COR-L47 (cell line): ENCODE data around the gene MPV17.
"Not testable (repeated sequence)": the region's sequence is repeated elsewhere in the genome, so short reads cannot be mapped to it uniquely, and the experiment has no call there.

Experiments
- DNase-seq: peaks from one replicate; lab custom pipeline; 2025; lab: John Stamatoyannopoulos, UW

Gene MPV17

DNA sequence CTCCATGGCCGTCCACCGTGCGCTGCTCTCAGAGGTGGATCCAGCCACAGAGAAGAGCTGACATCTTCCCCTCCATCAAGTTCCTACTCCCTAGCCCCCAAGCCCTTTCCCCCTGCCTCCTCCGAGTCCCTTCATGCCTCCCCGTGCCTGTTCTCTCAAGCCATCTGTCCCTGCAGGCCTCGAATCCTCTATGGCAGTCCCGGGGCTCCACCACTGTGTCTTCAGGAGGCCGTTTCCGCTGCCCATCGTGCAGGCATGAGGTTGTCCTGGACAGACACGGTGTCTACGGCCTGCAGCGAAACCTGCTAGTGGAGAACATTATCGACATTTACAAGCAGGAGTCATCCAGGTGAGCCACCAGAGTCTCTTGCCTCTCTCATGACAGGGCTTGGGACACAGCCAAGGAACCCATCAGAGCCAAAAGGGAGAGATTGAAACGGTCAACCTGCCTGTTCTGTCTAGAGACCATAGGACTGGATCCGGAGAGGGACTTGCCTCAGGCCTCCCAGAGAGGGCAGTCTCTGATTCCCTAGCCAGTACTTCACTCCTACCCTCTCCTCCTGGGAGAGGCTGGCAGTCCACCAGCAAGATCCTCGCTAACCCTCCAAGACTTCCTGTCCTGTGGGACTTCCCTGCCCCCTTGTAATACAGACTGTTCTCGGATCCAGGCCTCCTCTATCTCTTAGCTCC is 24.4 kb downstream of the MPV17 start:
- DNase-seq: no peak

DNA sequence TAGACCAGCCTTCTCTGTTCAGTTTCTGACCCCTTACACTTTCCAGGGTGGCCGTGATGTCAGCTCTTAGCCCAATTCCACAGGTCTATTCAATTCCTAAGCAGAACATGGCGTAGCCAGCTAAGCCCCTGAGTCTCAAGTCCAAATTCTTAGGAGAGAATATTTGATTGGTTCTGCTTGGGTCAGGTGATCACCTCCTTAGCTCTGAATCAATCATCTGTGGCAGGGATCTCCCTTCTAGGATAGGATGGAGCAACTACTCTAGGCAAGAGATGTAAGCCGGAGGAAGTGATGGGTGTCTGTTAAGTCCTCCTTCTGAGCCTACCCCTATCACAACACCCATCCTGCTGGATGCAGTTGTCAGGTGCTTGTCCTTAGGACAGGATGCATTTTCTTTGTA is 25.7 kb downstream of the MPV17 start:
- DNase-seq: no peak

DNA sequence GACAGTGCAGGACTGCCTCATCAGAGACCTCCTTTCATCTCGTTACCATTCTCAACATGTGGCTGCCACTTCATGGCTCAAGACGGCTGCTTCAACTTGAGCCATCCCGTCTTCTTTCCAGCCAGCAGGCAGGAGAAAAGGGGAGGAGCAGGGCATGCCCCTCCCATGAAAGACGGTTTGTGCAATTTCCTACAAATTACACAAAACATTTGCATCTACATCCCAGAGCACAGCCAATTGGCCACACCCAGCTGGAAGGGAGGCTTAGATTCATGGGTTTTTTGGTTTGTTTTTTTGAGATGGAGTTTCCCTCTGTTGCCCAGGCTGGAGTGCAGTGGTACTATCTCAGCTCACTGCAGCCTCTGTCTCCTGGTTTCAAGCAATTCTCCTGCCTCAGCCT is 26.4 kb downstream of the MPV17 start:
- no peak for DNase-seq

DNA sequence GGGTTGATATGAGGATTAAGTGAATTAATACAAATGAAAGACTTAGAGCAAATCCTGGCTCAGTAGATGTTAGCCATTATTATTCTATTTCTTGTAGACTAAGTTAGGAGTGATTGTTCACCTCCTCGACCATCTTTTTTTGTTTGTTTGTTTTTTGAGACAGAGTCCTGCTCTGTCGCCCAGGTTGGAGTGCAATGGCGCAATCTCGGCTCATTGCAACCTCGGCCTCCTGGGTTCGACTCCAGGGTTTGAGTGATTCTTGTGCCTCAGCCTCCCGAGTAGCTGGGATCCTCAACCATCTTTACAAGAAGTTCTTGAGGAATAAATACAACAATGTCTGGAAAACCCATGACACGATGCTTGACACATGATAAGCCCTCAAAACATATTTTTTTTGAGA is 28.0 kb downstream of the MPV17 start:
- no peak for DNase-seq

DNA sequence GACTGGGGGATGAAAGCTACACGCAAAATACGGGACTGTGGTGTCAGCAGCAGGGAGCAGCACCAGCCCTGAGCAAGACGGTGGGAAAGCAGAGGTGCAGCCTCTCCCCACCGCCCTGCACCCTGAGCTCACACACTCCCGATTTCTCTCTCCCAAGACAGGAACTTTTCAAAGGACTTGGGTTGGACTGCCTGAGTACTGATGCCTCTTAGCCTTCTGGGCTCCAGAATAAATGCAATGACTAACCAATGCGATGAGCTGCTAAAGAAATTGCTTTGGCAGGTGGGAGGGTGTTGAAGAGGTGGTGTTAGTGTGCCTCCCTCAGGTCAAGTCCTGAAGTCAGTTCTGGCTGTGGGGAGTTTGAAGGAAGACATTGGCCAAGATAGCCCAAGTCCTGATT is 31.0 kb downstream of the MPV17 start:
- no peak for DNase-seq

DNA sequence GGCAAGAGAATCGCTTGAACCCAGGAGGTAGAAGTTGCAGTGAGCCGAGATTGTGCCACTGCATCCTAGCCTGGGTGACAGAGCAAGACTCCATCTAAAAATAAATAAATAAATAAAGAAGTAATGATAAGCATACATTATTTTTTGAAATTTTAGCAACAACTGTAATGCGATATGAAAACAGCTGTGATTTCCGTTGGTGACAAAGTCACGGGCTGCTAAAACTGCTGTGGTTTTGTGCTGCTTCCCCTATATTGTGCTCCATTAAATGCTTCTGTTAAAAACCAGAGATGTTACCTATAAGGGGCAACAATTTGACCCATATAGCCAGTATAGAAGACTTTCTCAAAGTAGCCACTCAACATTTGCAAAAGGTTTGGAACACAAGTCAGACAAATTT is 32.3 kb downstream of the MPV17 start:
- DNase-seq: no peak

DNA sequence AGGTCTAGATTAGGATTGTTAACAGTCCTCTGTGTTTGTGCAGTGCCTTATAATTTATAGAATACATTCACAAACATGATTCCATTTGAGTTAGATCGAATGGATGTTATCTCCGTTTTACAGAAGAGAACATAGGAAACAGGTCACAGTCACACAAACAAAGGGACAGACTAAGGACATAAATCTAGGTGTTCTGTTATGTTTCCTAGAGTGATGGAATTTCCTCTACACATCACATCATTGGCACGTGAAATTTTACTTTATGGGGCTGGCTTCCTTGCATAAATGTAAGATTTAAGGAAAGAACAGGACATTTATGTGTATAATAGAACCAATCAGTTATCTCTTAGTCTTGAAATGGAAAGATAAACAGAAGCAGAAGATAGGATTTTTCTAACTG is 34.3 kb downstream of the MPV17 start:
- no peak for DNase-seq

DNA sequence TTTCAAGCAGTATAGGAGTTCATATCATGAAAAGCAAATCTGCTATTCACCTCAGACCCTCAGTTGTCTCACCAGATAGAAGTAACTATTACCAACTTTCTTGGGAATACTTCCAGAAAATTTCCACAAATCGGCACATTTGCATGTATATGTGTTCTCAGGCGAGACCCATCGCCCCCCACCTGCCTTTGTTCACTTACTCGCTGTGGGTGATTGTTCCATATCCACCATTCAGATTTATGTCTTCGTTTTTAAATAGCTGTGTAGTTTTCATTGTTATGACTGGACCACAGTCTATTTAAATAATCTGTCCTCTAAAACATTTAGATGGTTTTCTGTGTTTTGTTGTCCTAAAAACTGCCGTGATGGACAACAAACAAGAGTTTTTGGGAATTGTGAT is 37.4 kb downstream of the MPV17 start:
- no peak for DNase-seq

DNA sequence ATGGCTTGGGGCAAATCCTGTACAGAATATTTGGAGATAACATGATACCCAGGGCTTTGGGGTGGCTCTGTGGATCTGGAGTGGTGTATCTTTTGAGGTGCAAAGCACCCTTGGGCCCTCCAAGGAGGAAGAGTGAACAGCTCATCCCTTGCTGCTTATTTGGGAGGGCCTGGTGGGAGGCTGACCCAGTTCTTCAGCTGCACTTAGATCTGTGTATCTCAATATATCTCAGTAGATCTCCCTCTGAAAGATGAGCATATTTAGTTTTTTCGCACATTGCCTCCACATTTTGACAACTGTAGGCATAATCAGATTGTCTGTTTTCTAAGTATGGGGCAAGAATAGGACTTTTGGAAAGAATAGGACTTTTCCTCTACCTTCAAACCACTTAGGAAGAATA is 37.9 kb downstream of the MPV17 start:
- no peak for DNase-seq

DNA sequence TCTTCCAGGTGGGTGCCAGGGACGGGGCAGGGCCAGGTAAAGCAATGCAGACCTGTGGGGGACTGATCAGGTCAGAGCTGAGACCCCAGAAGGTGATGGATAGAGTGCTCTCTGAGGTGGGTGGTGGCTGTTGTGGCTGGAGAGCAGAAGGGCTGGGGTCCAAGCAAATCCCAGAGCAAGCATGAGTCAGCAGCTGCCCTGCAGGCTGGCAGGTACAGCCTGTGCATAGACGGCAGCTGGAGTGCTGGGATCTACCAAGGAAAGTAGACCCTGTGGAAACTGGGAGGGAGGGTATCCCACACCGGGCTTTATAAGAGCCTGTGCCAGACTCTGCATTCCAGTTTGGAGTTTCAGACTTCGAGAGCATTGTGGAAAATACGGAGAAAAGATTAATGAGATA is 40.0 kb downstream of the MPV17 start:
- no peak for DNase-seq

DNA sequence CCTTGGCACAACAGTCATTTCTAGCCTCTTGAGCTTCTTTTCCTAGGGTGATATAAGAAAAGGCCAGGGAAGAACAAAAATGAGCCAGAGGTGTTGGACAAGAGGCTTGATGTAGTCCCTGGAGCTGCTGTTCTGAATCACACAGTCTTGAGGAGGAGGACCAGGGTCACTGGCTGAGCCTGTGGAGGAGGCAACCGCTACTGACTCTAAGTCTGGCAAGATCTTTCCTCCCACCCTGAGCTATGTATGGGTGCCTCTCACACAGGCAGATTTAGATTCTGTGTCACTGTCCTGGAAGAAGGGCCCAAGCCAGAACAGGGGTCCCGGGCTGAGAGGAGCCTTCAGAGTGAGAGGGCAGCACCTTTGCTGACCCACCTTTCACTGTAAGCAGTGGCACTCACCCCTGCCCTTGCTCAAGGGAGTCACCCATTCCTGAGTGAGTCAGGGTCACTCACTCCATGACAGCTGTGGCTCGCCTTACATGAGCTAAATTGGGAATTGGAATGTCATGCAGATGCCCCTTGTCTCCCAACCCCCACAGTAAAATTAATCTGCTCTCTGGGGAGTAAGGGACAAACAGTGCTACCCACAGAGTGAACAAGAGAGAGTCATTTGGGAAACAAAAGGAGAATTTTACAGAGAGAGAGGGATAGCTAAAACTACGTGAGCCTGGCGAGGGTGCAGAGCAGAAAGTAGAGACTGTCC is 40.9 kb downstream of the MPV17 start, which contains the start of gene TRIM54:
TRIM54 (plus strand) TSS at position 575 of the 705 bp plus-strand sequence. CDS start 303 bp downstream, outside the sequence.
- no peak for DNase-seq

DNA sequence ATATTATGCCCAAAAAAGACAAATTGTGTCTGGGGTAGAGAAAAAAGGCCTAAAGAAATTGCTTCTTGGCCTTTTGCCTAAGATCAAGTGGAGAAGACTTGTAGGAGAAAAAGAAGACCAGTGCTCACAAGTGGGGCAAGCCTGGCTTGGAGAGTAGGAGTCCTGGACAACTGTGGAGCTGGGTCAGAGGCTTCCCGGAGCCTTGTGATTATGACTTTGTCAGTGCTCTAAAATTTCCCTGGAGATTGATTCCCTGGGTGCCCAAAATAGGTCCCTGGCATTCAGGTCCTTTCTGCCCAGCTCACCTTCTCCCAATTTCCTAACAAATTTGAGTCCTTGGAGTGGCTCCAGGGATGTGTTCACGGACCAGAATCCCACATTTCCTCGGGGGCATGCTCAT is 41.5 kb downstream of the MPV17 start:
- DNase-seq: no peak

DNA sequence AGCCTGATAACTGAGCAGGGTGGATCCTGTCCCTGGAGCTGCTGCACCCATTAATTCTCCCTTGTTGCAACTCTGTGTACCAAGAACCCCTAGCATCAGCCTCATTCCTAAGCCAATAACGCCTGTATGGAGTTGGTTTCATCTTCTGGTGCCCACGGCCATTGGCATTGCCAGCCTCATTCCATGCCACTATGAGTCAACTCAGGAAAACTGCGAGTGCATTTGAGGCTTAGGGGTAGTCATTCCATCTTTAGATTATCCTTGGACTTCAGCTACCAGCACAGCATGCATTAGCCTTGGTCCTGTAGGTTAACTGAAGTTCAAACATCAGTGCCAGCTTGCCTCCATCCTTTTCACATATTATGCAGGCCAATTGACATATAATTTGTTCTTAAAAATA is 42.1 kb downstream of the MPV17 start:
- no peak for DNase-seq

DNA sequence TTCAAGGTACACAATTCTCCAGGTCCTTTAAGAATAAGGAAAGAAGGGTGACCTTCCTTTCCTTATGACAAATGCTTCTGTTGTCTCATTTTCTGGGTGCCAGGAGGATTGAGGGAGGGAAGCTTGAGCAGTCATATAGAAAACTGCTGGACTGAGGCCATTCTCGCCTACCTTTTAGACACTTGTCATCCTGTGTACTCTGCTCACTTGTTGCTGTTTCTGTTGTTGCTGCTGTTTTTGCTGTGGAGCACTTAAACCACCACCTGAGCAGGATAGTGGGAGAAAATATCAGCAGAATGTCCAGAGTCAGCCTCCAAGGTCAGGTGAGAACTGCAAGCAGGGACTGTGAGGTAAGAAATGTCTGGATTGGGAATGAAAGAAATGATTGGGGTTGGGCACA is 44.9 kb downstream of the MPV17 start:
- no peak for DNase-seq

DNA sequence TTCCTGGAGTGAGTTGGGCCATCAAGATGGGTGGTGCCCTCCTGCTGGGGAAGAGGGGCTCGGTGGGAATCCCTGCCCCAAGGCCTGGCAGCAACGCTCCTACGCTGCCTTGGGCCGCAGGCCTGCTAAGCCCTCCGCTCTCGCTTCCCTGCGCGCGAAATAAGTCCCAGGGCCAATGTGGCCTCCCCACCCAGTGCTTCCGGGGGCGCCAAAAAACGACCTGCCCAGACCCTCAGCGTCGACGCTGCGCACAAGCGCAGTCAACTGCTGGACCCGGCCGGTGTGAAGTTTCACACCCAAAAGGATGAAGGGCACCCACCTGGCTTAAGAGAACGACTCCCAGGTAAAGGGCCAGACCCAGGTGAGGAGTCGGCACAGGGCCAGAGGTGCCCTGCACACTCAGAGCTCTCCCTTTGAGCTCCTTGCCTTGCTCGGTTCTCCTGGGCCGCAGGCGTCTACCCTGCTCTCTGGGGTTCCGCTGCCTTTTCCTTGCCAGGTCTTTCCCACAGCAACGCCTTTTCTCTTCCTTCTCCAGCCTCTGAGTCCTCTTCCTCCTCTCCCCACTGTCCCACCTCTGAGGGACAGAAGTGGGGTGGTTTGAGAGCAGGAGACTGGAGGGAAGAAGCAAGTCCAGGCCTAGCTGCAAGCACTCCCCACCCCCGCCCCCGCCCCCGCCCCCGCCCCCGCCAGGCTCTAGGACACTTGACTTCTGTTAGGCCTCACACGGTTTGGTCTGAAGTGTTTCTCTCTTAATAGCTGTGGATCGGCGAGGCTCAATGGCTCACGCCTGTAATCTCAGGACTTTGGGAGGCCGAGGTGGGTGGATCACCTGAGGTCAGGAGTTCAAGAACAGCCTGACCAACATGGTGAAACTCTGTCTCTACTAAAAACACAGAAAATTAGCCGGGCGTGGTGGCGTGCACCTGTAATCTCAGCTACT is 47.4 kb downstream of the MPV17 start, which contains the start of gene DNAJC5G:
DNAJC5G (plus strand) TSS at position 223 of the 940 bp plus-strand sequence. CDS start 1,296 bp downstream, outside the sequence.
- no peak for DNase-seq

DNA sequence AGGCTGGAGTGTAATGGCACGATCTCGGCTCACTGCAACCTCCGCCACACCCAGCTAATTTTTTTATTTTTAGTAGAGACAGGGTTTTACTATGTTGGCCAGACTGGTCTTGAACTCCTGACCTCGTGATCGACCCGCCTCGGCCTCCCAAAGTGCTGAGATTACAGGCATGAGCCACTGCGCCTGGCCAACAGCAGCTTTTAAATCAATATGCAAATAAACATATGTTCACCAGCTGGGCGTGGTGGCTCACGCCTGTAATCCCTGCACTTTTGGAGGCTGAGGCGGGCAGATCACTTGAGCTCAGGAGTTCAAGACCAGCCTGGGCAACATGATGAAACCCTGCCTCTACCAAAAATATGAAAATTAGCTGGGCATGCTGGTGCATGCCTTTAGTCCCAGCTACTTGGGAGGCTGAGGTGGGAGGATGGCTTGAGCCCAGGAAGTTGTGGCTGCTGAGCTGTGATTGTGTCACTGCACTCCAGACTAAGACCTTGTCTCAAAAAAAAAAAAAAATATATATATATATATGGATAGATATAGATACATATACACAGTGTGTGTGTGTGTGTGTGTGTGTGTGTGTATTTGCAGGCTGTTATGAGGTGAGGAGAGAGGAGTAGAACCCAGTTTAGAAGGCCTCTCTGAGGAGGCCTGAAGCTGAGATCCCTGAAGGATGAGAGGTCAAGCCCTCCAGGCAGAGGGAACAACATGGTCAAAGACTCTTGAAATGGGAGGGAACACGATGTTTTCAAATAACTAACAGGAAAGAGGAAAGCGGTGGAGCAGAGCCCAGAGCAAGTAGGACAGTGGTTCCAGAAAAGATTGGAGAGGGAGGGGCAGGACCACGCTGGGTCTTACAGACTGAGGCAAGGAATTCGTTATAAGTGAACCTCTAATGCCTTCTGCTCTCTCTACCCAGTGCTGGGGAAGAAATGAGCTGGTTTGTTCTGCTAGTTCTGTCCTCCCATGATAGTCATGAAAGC is 50.1 kb downstream of the MPV17 start:
- not testable (repeated sequence) for DNase-seq

DNA sequence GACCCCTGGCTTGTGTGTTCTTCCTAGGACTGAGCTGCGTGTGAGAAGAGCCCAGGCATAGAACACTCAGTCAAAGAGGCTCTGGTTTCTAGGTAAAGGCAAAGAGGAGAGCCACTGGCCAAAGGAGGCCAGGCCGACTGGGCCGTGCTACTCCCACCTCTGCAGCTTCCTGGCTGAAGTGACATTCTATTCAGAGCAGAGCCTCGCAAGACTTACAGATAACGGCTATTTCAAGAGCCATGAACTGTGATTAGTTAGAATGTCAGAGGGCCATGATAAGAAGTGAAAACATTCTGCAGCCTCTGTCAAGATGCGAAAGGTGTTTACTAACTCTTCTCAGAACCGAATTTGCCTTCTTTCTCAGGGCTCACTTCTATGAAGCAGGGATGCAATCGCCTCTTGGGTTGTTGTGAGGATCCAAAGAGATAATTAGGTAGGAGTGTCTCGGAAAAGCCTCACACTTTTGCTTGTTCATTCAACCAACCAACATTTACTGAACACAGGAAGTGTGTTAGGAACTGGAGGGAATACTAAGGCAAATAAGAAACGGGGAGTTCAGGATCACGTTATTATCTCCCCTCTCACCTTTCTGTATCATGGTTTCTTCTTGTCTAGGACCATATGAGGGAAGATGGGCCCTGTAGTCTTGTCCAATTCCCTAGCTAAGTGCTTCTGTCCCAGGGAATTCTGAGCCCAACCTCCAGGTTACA is 51.1 kb downstream of the MPV17 start:
- no peak for DNase-seq

DNA sequence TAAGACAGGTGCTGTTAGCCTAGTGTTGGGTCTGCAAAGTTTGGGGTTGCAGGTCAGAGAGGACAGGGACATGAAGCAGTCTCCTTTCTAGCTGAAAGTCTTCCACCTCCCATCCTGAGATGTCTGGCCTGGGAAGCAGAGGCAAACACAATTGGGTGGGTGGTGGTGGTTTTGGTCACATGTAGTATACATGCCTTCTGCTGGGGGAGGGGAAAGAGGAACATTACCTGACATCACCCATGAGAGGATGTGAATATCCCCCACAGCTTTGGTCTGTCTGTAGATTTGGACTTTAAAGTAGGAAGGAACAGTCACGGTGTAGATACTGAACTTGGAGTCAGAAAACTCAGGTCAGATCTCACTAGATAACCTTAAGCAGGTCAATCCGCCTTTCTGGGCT is 52.2 kb downstream of the MPV17 start:
- DNase-seq: no peak

DNA sequence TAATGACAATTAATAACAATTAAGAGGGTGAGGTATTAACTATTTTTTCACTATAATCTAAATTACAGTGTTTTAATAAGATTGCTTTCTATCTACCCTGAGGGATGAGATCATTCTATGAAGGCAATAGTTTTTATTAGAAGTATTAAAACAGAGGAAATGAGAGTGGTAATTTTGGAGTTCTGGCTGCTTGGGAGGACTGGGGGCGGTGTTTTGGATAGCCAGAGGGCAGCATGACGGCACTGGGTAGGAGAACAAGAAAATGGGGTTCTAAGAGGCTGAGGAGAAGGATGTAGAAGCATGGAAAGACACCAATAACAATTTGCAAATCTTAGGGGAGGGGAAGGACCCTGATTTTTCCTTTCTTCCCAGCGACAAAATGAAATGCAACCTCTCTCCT is 52.8 kb downstream of the MPV17 start:
- DNase-seq: no peak

DNA sequence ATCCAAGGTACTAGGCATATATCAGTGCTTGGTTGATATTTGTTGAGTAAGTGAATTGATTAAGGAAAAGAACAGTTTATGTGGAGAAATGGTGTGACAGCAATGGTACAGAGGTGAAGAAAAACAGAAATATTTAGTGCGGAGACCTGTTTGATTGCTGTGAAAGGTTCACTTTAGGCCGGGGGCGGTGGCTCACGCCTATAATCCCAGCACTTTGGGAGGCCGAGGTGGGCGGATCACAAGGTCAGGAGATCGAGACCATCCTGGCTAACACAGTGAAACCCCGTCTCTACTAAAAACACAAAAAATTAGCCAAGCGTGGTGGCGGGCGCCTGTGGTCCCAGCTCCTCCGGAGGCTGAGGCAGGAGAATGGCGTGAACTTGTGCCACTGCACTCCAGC is 54.6 kb downstream of the MPV17 start:
- DNase-seq: not testable (repeated sequence)

DNA sequence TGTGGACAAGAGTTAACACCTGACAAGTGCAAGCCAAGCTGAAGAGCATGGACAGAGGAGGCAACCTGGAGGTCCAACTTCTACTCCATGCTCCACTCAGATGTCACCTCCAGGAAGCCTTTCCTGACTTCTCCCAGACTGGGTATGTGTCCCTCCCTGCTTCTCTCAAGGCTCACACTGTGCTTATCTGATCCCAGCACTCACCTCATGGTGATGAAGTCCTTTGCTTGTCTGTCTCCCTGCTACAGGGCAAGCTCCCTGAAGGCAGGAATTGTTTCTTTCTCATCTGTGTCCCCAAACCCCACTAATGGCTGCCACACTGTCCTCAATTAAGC is 57.4 kb downstream of the MPV17 start:
- DNase-seq: no peak
